ENCODE measurements around the gene GPANK1. TPM values are rescaled to one million over a fixed set of nuclear protein-coding genes. Genes with fewer than 3 reads are reported as not detected.

Gene GPANK1
- total RNA-seq, 1 donor from 2014 or later: 20.2 TPM

- H3K4me3 Mint-ChIP-seq: no peak overlapping the region
- no peaks in the 10 kb centered on the region for H3K27me3 Mint-ChIP-seq
- peaks cover 5% of the 10 kb centered on the region for H3K4me1 Mint-ChIP-seq (ENCODE audit: unreplicated experiment)
- no peaks in the 10 kb centered on the region for H3K9me3 Mint-ChIP-seq
- DNase-seq (ENCODE audit: extremely low spot score, unreplicated experiment): no peak
- H3K27ac Mint-ChIP-seq: no peak overlapping the region
- no peak for TF ChIP-seq CTCF (conservative IDR thresholded peaks at IDR 0.05)
- H3K36me3 Mint-ChIP-seq: peaks cover 37% of the 10 kb centered on the region
Measured at GRCh38 chr6:31631681-31632278, 33.0 kb downstream of the GPANK1 start.

- no peak for TF ChIP-seq CTCF (conservative IDR thresholded peaks at IDR 0.05)
- DNase-seq (ENCODE audit: extremely low spot score, unreplicated experiment): no peak
- H3K9me3 Mint-ChIP-seq: no peaks in the 10 kb centered on the region
- H3K4me3 Mint-ChIP-seq: no peak overlapping the region
- H3K4me1 Mint-ChIP-seq (ENCODE audit: unreplicated experiment): peaks cover 5% of the 10 kb centered on the region
- H3K27me3 Mint-ChIP-seq: no peaks in the 10 kb centered on the region
- no peak overlapping the region for H3K27ac Mint-ChIP-seq
- H3K36me3 Mint-ChIP-seq: peaks cover 38% of the 10 kb centered on the region
Measured at GRCh38 chr6:31631209-31631608, 33.6 kb downstream of the GPANK1 start.

GRCh38 chr6:31630177-31630934, 34.4 kb downstream of the GPANK1 start:
- TF ChIP-seq CTCF (conservative IDR thresholded peaks at IDR 0.05): no peak
- Mint-ChIP-seq H3K27me3 (no peaks in the 10 kb centered on the region), H3K4me3 (no peak overlapping the region), H3K9me3 (no peaks in the 10 kb centered on the region), H3K4me1 (ENCODE audit: unreplicated experiment) (peaks cover 5% of the 10 kb centered on the region), H3K27ac (no peak overlapping the region), H3K36me3 (peaks cover 40% of the 10 kb centered on the region)
- no peak for DNase-seq (ENCODE audit: extremely low spot score, unreplicated experiment)

- H3K27me3 Mint-ChIP-seq: no peaks in the 10 kb centered on the region
- peaks cover 5% of the 10 kb centered on the region for H3K4me1 Mint-ChIP-seq (ENCODE audit: unreplicated experiment)
- no peak overlapping the region for H3K27ac Mint-ChIP-seq
- no peaks in the 10 kb centered on the region for H3K9me3 Mint-ChIP-seq
- H3K36me3 Mint-ChIP-seq: peaks cover 38% of the 10 kb centered on the region
- TF ChIP-seq CTCF (conservative IDR thresholded peaks at IDR 0.05): no peak
- peak overlapping the region; percentile 10 for H3K4me3 Mint-ChIP-seq
- DNase-seq (ENCODE audit: extremely low spot score, unreplicated experiment): no peak
Measured at GRCh38 chr6:31629014-31629413, 35.8 kb downstream of the GPANK1 start.

GRCh38 chr6:31627690-31628287, 37.0 kb downstream of the GPANK1 start:
- peaks cover 43% of the 10 kb centered on the region for H3K36me3 Mint-ChIP-seq
- no peak overlapping the region for H3K4me3 Mint-ChIP-seq
- TF ChIP-seq CTCF (conservative IDR thresholded peaks at IDR 0.05): no peak
- H3K4me1 Mint-ChIP-seq (ENCODE audit: unreplicated experiment): peaks cover 10% of the 10 kb centered on the region
- no peak for DNase-seq (ENCODE audit: extremely low spot score, unreplicated experiment)
- H3K9me3 Mint-ChIP-seq: no peaks in the 10 kb centered on the region
- no peak overlapping the region for H3K27ac Mint-ChIP-seq
- no peaks in the 10 kb centered on the region for H3K27me3 Mint-ChIP-seq
